Peyer's patch (tissue), 4 donors: ENCODE data around the gene NR1D1.

Experiments used
- POLR2A ChIP-seq, 2 donors: fragments of 450-650 bp; IDR thresholded peaks; one replicate each; pipeline ENCODE4 v1.5.1; 2017; ENCODE audit warnings: antibody characterized with exemption in 2 of 2, mild to moderate bottlenecking in 2 of 2, moderate library complexity in 2 of 2
- TF ChIP-seq, protein P1 (sequence below), 6 experiments: fragments of 450-650 bp in 4 of 6; fragments of 200-600 bp in 2 of 6; sonication (generic) in 1 of 6; IDR thresholded peaks; one replicate each; pipeline ENCODE4 v1.5.1; 2017 to 2019; ENCODE audit warnings: antibody characterized with exemption in 6 of 6, mild to moderate bottlenecking in 3 of 6, moderate library complexity in 1 of 6

DNA sequence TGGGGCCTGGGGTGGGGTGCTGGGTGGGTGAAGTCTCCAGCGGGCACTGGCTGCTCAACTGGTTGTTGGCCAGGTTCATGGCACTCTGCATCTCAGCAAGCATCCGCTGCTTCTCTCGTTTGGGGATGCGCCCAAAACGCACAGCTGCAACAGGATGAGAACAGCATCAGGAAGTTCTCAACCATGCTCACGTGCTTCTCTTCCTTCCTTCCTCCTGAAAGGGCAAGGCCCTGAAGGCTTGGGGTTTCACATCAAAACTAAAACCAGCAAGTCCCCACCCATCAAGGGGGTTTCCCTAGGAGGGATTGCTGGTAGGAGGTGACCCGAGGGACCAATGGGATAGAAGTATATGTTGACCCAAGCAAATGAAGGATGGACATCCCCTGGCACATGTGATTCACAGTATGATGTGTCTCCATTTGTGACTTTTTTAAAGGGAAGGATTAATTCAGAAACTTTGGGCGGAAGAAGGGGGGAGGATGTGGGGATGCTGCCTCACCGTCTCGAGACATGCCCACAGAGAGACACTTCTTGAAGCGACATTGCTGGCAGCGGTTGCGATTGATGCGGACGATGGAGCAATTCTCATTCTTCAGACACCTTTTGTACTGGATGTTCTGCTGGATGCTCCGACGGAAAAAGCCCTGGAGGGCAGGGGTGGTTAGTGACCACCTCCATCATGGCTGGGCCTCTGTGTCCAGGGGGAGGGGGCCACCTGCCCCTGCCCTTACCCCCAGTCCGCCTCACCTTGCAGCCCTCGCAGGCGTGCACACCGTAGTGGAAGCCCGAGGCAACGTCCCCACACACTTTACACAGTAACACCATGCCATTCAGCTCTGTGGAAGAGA lies 4.2 kb downstream of the NR1D1 start:
- TF ChIP-seq POLR2A (IDR thresholded peaks at IDR 0.05) = peak in 1 of 2 donors; percentile 19
- TF ChIP-seq, protein P1, sequence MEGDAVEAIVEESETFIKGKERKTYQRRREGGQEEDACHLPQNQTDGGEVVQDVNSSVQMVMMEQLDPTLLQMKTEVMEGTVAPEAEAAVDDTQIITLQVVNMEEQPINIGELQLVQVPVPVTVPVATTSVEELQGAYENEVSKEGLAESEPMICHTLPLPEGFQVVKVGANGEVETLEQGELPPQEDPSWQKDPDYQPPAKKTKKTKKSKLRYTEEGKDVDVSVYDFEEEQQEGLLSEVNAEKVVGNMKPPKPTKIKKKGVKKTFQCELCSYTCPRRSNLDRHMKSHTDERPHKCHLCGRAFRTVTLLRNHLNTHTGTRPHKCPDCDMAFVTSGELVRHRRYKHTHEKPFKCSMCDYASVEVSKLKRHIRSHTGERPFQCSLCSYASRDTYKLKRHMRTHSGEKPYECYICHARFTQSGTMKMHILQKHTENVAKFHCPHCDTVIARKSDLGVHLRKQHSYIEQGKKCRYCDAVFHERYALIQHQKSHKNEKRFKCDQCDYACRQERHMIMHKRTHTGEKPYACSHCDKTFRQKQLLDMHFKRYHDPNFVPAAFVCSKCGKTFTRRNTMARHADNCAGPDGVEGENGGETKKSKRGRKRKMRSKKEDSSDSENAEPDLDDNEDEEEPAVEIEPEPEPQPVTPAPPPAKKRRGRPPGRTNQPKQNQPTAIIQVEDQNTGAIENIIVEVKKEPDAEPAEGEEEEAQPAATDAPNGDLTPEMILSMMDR (IDR thresholded peaks at IDR 0.05) = no peak
